ENCODE measurements around the gene COG2. TPM values are rescaled to one million over a fixed set of nuclear protein-coding genes. Genes with fewer than 3 reads are reported as not detected.

COG2 gene
- total RNA-seq, 2 donors from 2014 or later: 20.6 to 22.7 TPM

GRCh38 chr1:230611878-230612235, 30.4 kb upstream of the COG2 start:
- ATAC-seq (no peak), DNase-seq (no peak)
- H3K36me3 Mint-ChIP-seq (ENCODE audit: low read depth): no peaks in the 10 kb centered on the region
- H3K4me3 Mint-ChIP-seq: no peak overlapping the region
- H3K27ac Mint-ChIP-seq: no peak overlapping the region
- peaks cover 65% of the 10 kb centered on the region for H3K27me3 Mint-ChIP-seq
- no peaks in the 10 kb centered on the region for H3K4me1 Mint-ChIP-seq
- H3K9me3 ChIP-seq (ENCODE audit: control insufficient read depth, low read length, poor library complexity, severe bottlenecking): no peaks in the 10 kb centered on the region

GRCh38 chr1:230612651-230613050, 29.6 kb upstream of the COG2 start:
- ATAC-seq (no peak), DNase-seq (no peak)
- no peaks in the 10 kb centered on the region for H3K9me3 ChIP-seq (ENCODE audit: control insufficient read depth, low read length, poor library complexity, severe bottlenecking)
- Mint-ChIP-seq H3K4me1 (no peaks in the 10 kb centered on the region), H3K27ac (no peak overlapping the region), H3K36me3 (ENCODE audit: low read depth) (no peaks in the 10 kb centered on the region), H3K4me3 (no peak overlapping the region), H3K27me3 (peaks cover 70% of the 10 kb centered on the region)

GRCh38 chr1:230614121-230614520, 28.2 kb upstream of the COG2 start:
- H3K4me1 Mint-ChIP-seq: no peaks in the 10 kb centered on the region
- no peak for DNase-seq
- H3K36me3 Mint-ChIP-seq (ENCODE audit: low read depth): no peaks in the 10 kb centered on the region
- no peaks in the 10 kb centered on the region for H3K9me3 ChIP-seq (ENCODE audit: control insufficient read depth, low read length, poor library complexity, severe bottlenecking)
- H3K27me3 Mint-ChIP-seq: peaks cover 78% of the 10 kb centered on the region
- no peak for ATAC-seq
- H3K27ac Mint-ChIP-seq: no peak overlapping the region
- H3K4me3 Mint-ChIP-seq: no peak overlapping the region

- ATAC-seq (no peak), DNase-seq (no peak)
- Mint-ChIP-seq H3K27me3 (peaks cover 73% of the 10 kb centered on the region), H3K27ac (no peak overlapping the region), H3K4me1 (no peaks in the 10 kb centered on the region), H3K4me3 (no peak overlapping the region), H3K36me3 (ENCODE audit: low read depth) (no peaks in the 10 kb centered on the region)
- H3K9me3 ChIP-seq (ENCODE audit: control insufficient read depth, low read length, poor library complexity, severe bottlenecking): no peaks in the 10 kb centered on the region
Measured at GRCh38 chr1:230618537-230618936, 23.7 kb upstream of the COG2 start.

GRCh38 chr1:230620649-230621323, 21.5 kb upstream of the COG2 start:
- no peaks in the 10 kb centered on the region for H3K36me3 Mint-ChIP-seq (ENCODE audit: low read depth)
- H3K4me3 Mint-ChIP-seq: no peak overlapping the region
- DNase-seq (no peak), ATAC-seq (no peak)
- no peaks in the 10 kb centered on the region for H3K4me1 Mint-ChIP-seq
- H3K27ac Mint-ChIP-seq: no peak overlapping the region
- peaks cover 73% of the 10 kb centered on the region for H3K27me3 Mint-ChIP-seq
- H3K9me3 ChIP-seq (ENCODE audit: control insufficient read depth, low read length, poor library complexity, severe bottlenecking): no peaks in the 10 kb centered on the region

GRCh38 chr1:230621324-230622030, 20.8 kb upstream of the COG2 start:
- no peak for ATAC-seq
- H3K9me3 ChIP-seq (ENCODE audit: control insufficient read depth, low read length, poor library complexity, severe bottlenecking): no peaks in the 10 kb centered on the region
- no peak for DNase-seq
- Mint-ChIP-seq H3K4me1 (no peaks in the 10 kb centered on the region), H3K4me3 (no peak overlapping the region), H3K27ac (no peak overlapping the region), H3K27me3 (peaks cover 66% of the 10 kb centered on the region), H3K36me3 (ENCODE audit: low read depth) (no peaks in the 10 kb centered on the region)

GRCh38 chr1:230622151-230622550, 20.1 kb upstream of the COG2 start:
- ATAC-seq (no peak), DNase-seq (no peak)
- no peak overlapping the region for H3K4me3 Mint-ChIP-seq
- no peak overlapping the region for H3K27ac Mint-ChIP-seq
- no peaks in the 10 kb centered on the region for H3K4me1 Mint-ChIP-seq
- no peaks in the 10 kb centered on the region for H3K36me3 Mint-ChIP-seq (ENCODE audit: low read depth)
- peaks cover 61% of the 10 kb centered on the region for H3K27me3 Mint-ChIP-seq
- no peaks in the 10 kb centered on the region for H3K9me3 ChIP-seq (ENCODE audit: control insufficient read depth, low read length, poor library complexity, severe bottlenecking)

- Mint-ChIP-seq H3K27ac (no peak overlapping the region), H3K4me3 (no peak overlapping the region)
Measured at GRCh38 chr1:230624097-230624713, 18.1 kb upstream of the COG2 start.

GRCh38 chr1:230626232-230626631, 16.0 kb upstream of the COG2 start:
- Mint-ChIP-seq H3K27ac (no peak overlapping the region), H3K4me3 (no peak overlapping the region), H3K4me1 (no peaks in the 10 kb centered on the region), H3K27me3 (peaks cover 34% of the 10 kb centered on the region), H3K36me3 (ENCODE audit: low read depth) (no peaks in the 10 kb centered on the region)
- ATAC-seq (no peak), DNase-seq (no peak)
- H3K9me3 ChIP-seq (ENCODE audit: control insufficient read depth, low read length, poor library complexity, severe bottlenecking): no peaks in the 10 kb centered on the region

More at GRCh38 chr1:230624097-230624713, 18.1 kb upstream of the COG2 start:
- no peaks in the 10 kb centered on the region for H3K9me3 ChIP-seq (ENCODE audit: control insufficient read depth, low read length, poor library complexity, severe bottlenecking)
- Mint-ChIP-seq H3K36me3 (ENCODE audit: low read depth) (no peaks in the 10 kb centered on the region), H3K4me1 (no peaks in the 10 kb centered on the region), H3K27me3 (peaks cover 50% of the 10 kb centered on the region)
- ATAC-seq (no peak), DNase-seq (no peak)

GRCh38 chr1:230627767-230628166, 14.5 kb upstream of the COG2 start:
- no peaks in the 10 kb centered on the region for H3K4me1 Mint-ChIP-seq
- H3K9me3 ChIP-seq (ENCODE audit: control insufficient read depth, low read length, poor library complexity, severe bottlenecking): no peaks in the 10 kb centered on the region
- DNase-seq (no peak), ATAC-seq (no peak)
- H3K27me3 Mint-ChIP-seq: peaks cover 25% of the 10 kb centered on the region
- no peaks in the 10 kb centered on the region for H3K36me3 Mint-ChIP-seq (ENCODE audit: low read depth)
- H3K27ac Mint-ChIP-seq: no peak overlapping the region
- no peak overlapping the region for H3K4me3 Mint-ChIP-seq

GRCh38 chr1:230629511-230629910, 12.8 kb upstream of the COG2 start:
- Mint-ChIP-seq H3K36me3 (ENCODE audit: low read depth) (no peaks in the 10 kb centered on the region), H3K4me1 (no peaks in the 10 kb centered on the region), H3K27me3 (peaks cover 19% of the 10 kb centered on the region), H3K4me3 (no peak overlapping the region), H3K27ac (no peak overlapping the region)
- DNase-seq: no peak
- ATAC-seq: no peak
- H3K9me3 ChIP-seq (ENCODE audit: control insufficient read depth, low read length, poor library complexity, severe bottlenecking): no peaks in the 10 kb centered on the region

GRCh38 chr1:230631477-230631876, 10.8 kb upstream of the COG2 start:
- no peak overlapping the region for H3K27ac Mint-ChIP-seq
- H3K4me3 Mint-ChIP-seq: no peak overlapping the region
- ATAC-seq (no peak), DNase-seq (no peak)
- peaks cover 2% of the 10 kb centered on the region for H3K36me3 Mint-ChIP-seq (ENCODE audit: low read depth)
- H3K4me1 Mint-ChIP-seq: no peaks in the 10 kb centered on the region
- peaks cover 16% of the 10 kb centered on the region for H3K27me3 Mint-ChIP-seq
- no peaks in the 10 kb centered on the region for H3K9me3 ChIP-seq (ENCODE audit: control insufficient read depth, low read length, poor library complexity, severe bottlenecking)

GRCh38 chr1:230632273-230632873, 9.9 kb upstream of the COG2 start:
- Mint-ChIP-seq H3K27me3 (peaks cover 25% of the 10 kb centered on the region), H3K4me3 (no peak overlapping the region), H3K27ac (no peak overlapping the region), H3K4me1 (peaks cover 2% of the 10 kb centered on the region), H3K36me3 (ENCODE audit: low read depth) (peaks cover 7% of the 10 kb centered on the region)
- ATAC-seq (peak; percentile 48), DNase-seq (no peak)
- no peaks in the 10 kb centered on the region for H3K9me3 ChIP-seq (ENCODE audit: control insufficient read depth, low read length, poor library complexity, severe bottlenecking)

All from T-helper 17 cell (primary cell).